Umbilical cord (tissue), 2 donors: ENCODE results near the gene B3GNT3. TPM values are rescaled to one million over a fixed set of nuclear protein-coding genes. Genes with fewer than 3 reads are reported as not detected.
A peak's percentile ranks its signal among the peaks of the same experiment; 100 is the strongest.

Experiments
- DNase-seq: peaks from one replicate; pipeline ENCODE4 v3.0.0-alpha.2; 2015; ENCODE audit warnings: low spot score
- total RNA-seq: library from RNA; depleted of rRNA; stranded (reverse); fragments of >200 nt; gene quantifications from one replicate; pipeline ENCODE4 v1.2.3, GENCODE V29; 2014; ENCODE audit warnings: low replicate concordance; ENCODE audit not compliant: insufficient read depth

B3GNT3 gene
- 0.72 TPM for total RNA-seq

- DNase-seq = peak; percentile 29
Observed at GRCh38 chr19:17794731-17795494, at the start of gene B3GNT3. TSS of gene B3GNT3 (plus strand) at chr19:17795138. CDS start at chr19:17807808, 12,670 bp downstream.

- DNase-seq = peak; percentile 90
Observed at GRCh38 chr19:17747205-17748098, 47.5 kb upstream of the B3GNT3 start.

GRCh38 chr19:17748884-17749638, 45.9 kb upstream of the B3GNT3 start:
- DNase-seq = no peak

GRCh38 chr19:17749912-17750317, 45.0 kb upstream of the B3GNT3 start:
- DNase-seq = no peak

GRCh38 chr19:17751103-17751911, 43.6 kb upstream of the B3GNT3 start, which contains the start of gene FCHO1:
TSS of gene FCHO1 (plus strand) at chr19:17751477. CDS start at chr19:17755165, 3,688 bp downstream.
- no peak for DNase-seq

GRCh38 chr19:17751912-17752273, 43.0 kb upstream of the B3GNT3 start:
- DNase-seq = no peak

GRCh38 chr19:17752865-17753639, 41.9 kb upstream of the B3GNT3 start:
- DNase-seq = no peak

GRCh38 chr19:17753976-17754375, 41.0 kb upstream of the B3GNT3 start:
- DNase-seq = no peak

- no peak for DNase-seq
Observed at GRCh38 chr19:17754634-17755442, 40.1 kb upstream of the B3GNT3 start.

GRCh38 chr19:17755443-17755890, 39.5 kb upstream of the B3GNT3 start:
- no peak for DNase-seq

GRCh38 chr19:17755977-17756670, 38.8 kb upstream of the B3GNT3 start:
- no peak for DNase-seq

- peak; percentile 40 for DNase-seq
Observed at GRCh38 chr19:17757125-17757524, 37.8 kb upstream of the B3GNT3 start.

GRCh38 chr19:17758515-17758914, 36.4 kb upstream of the B3GNT3 start:
- DNase-seq = no peak

GRCh38 chr19:17761148-17761547, 33.8 kb upstream of the B3GNT3 start:
- DNase-seq = no peak

GRCh38 chr19:17762505-17763229, 32.3 kb upstream of the B3GNT3 start:
- DNase-seq = no peak

GRCh38 chr19:17764348-17764747, 30.6 kb upstream of the B3GNT3 start:
- no peak for DNase-seq

- no peak for DNase-seq
Observed at GRCh38 chr19:17765069-17765618, 29.8 kb upstream of the B3GNT3 start.
